Coronary artery (tissue), 2 donors: Measurements from ENCODE around the gene GRIN2C.

ENCODE experiments used
- DNase-seq: peaks from one replicate; pipeline ENCODE4 v3.0.0-alpha.2; 2017; ENCODE audit warnings: low spot score
- H3K27ac ChIP-seq, 2 donors: fragments of 200-600 bp; sonication (generic); one replicate each; pipeline ENCODE4 v1.5.1; 2016 to 2019
- H3K4me3 ChIP-seq: fragments of 200-600 bp; sonication (generic); 2 replicates; pipeline ENCODE4 v1.5.1; 2016; ENCODE audit warnings: mild to moderate bottlenecking, moderate library complexity
- CTCF ChIP-seq: fragments of 200-600 bp; sonication (generic); IDR thresholded peaks from one replicate; pipeline ENCODE4 v1.5.1; 2019; ENCODE audit warnings: antibody characterized with exemption

Gene GRIN2C

DNA sequence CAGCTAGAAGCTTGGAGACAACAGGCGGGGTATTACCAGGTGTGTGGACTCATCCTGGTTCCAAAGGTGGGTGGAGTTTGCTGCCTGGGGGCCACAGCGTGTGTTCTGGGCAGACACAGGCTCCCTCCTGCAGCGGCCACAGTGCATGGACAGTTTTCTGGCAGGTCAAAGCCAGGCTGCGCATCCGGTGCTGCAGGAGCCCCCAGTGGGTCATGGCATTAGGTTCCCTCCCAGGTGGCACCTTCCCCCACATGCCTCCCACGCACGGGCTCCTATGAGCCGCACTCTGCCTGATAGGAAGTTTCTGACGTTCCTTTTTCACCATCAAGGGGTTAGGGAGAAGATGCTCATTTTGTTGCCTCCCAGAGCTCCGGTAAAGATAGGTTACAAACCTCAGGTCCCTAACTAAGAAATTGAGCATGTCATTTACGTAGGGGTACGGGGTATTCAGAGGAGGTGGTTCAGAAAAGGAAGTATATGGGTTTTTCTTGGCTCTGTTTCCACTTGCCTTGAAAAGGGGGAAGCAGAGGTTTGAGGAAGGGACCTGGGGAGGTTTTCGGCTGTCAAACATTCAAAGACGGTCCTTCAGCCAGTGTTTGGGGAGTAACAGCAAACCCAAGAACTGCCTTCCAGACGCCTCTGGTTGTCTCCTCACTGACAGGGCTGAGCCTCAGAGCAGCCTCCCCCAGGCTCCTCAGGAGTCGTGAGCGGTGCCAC is 50.8 kb downstream of the GRIN2C start:
- no peak overlapping the region for H3K4me3 ChIP-seq
- no peak overlapping the region for H3K27ac ChIP-seq
- no peak for DNase-seq
- no peak for TF ChIP-seq CTCF

GRCh38 chr17:74807925-74808324 is 51.8 kb downstream of the GRIN2C start:
- H3K27ac ChIP-seq: no peak overlapping the region
- no peak overlapping the region for H3K4me3 ChIP-seq
- no peak for TF ChIP-seq CTCF
- DNase-seq: no peak

DNA sequence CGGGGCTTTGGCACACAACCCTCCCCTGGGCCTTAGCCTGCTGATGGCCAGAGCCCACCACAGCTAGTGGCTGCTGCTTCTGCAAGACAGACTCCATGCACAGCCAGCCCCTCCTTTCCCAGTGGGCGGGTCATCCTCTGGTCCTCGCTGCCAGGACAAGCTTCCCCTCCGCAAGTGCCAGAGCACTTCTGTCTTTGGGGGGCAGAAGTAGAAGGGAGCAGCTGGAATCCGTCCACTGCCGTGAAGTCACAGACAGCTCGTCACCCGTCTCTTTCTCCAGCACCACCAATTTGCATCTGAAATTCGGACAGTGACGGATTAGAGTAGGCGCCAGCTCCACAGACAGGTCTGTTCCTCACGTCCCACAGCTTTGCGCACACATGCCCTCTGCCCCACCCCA is 52.2 kb downstream of the GRIN2C start:
- H3K4me3 ChIP-seq: no peak overlapping the region
- no peak for DNase-seq
- no peak overlapping the region for H3K27ac ChIP-seq
- no peak for TF ChIP-seq CTCF

GRCh38 chr17:74806334-74806733 is 53.4 kb downstream of the GRIN2C start:
- no peak overlapping the region for H3K27ac ChIP-seq
- DNase-seq: no peak
- H3K4me3 ChIP-seq: no peak overlapping the region
- TF ChIP-seq CTCF: no peak

- no peak for DNase-seq
- no peak overlapping the region for H3K27ac ChIP-seq
- H3K4me3 ChIP-seq: no peak overlapping the region
- no peak for TF ChIP-seq CTCF
Observed at GRCh38 chr17:74805591-74805991, 54.1 kb downstream of the GRIN2C start.

DNA sequence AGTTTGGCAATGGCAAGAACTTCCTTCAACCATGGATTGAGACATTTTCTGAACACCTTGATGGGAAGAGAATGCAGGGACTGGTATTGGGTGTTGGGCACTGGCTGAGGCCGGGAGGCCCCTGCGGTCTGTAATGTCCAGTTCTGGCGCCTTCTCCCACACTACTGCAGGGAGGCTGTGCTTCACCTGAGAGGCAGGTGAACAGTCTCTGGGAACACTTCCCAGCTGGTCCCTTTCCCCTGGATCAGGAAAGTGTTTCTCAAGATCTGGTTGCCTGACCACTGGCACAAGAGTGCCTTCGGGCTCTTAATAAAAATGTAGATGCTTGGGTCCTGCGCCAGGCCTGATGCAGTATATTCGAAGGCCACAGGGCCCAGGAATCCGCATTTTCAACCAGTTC is 55.0 kb downstream of the GRIN2C start:
- Histone ChIP-seq H3K27ac (no peak overlapping the region), H3K4me3 (no peak overlapping the region)
- no peak for TF ChIP-seq CTCF
- DNase-seq: no peak

GRCh38 chr17:74803971-74804370 is 55.7 kb downstream of the GRIN2C start:
- H3K4me3 ChIP-seq: no peak overlapping the region
- no peak overlapping the region for H3K27ac ChIP-seq
- no peak for TF ChIP-seq CTCF
- DNase-seq: no peak
